Hippocampal formation (tissue), 2 donors: ENCODE data around the gene MBTD1.
"Not testable (repeated sequence)": the region's sequence is repeated elsewhere in the genome, so short reads cannot be mapped to it uniquely, and the experiment has no call there.

Experiments
- DNase-seq, 2 donors: peaks; one replicate each; lab custom pipeline; 2025; lab: John Stamatoyannopoulos, UW

Gene MBTD1

GRCh38 chr17:51259564-51260236, at the start of gene MBTD1:
MBTD1 (minus strand) TSS chr17:51260049; CDS start chr17:51225161, 34,888 bp downstream.
- peak; percentile 96 to 99 for DNase-seq

DNA sequence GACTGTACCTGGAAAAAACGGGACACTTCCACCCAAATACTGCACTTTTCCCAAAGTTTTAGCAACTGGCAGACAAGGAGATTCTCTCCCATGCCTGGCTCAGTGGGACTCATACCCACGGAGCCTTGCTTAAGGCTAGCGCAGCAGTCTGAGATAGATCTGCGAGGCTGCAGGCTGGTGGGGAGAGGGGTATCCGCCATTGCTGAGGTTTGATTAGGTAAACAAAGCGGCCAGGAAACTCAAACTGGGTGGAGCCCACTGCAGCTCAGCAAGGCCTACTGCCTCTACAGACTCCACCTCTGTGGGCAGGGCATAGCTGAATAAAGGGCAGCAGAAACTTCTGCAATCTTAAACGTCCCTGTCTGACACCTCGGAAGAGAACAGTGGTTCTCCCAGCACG, 45.3 kb upstream of the MBTD1 start:
- no peak for DNase-seq

GRCh38 chr17:51299859-51300258, 40.0 kb upstream of the MBTD1 start:
- no peak for DNase-seq

DNA sequence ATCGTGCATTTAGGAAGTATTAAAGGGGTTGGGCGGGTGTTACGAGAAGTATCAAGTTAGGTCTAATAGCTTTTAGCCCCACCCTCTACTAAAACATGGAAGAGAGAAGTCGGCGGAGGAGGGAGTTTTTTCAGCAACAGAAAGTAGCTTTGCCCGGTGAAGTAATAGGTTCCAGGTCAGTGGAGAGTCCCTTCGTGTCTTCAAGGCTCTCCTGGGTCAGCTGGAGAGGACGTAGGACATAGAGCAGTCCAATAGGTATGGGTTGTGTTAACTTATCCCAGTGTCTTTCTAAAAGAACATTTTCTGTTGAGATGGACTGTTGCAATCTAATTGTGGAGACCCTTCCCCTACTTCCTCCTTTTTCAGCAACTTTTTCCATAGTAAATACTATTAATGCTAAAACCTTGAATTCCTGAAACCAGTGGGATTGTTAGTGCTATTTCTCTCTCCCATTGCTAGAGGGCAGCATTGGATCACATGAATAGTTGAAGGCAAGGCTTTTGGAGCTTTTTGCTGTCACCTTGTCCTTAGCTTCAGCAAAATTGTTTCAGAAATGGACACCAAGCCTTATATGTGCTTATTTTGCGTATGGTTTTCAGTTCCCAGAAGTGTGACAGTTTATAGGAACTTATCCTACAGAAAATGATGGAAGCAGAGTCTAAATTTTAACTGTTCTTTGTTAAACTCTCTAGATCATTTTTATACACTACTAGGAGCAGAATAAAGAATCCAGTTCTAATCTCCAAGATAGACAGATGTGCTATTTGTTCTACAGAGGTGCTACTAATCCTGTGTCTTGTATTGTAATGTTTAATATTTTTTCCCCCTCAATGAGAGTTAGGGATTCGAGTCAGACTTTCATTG, 38.9 kb upstream of the MBTD1 start:
- peak; percentile 3 to 71 for DNase-seq

- not testable (repeated sequence) for DNase-seq
Observed at GRCh38 chr17:51294338-51294737, 34.5 kb upstream of the MBTD1 start.

DNA sequence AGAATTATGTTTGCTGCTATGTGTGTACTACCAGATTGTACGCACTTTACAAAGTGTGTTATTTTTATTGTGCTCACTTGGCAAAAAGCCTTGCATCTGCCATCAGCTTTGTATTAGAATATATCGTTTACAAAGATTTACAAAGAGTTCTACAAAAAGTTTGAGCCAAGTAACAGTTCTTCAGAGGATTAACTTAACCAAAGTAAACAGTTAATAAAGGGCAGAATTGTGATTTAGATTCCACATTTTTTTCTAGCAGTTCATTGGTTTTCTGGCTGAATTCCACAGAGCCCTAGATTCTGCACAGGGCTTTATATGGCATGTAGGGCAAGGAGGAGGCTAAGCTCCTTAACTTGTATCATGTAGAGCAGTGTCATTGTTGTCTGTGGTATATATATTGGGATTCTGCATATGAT, 29.9 kb upstream of the MBTD1 start:
- DNase-seq, result no peak

GRCh38 chr17:51287412-51287811, 27.6 kb upstream of the MBTD1 start:
- no peak for DNase-seq

DNA sequence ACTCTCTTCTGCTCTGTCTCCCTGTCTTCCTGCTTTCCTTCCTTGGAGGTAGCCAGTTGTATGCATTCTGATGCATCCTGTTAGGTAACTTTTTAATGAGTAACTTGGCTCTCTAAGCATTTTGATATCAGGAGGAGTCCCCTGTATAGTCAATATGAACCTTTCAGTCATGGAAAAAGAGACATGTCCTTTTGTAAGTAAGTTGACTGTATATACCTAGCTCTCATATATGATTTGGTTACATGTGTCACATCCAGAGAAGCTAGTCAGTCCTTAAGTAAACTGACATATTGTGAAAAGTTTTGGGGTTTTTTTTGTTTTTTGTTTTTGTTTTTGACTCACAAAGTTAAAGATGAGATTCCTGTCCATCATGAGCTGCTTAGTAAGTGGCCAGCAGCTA, 19.3 kb upstream of the MBTD1 start:
- DNase-seq, result no peak

- DNase-seq, result no peak
Observed at GRCh38 chr17:51275381-51275780, 15.5 kb upstream of the MBTD1 start.

GRCh38 chr17:51272812-51273211, 13.0 kb upstream of the MBTD1 start:
- DNase-seq, result no peak

GRCh38 chr17:51270636-51271035, 10.8 kb upstream of the MBTD1 start:
- no peak for DNase-seq

- no peak for DNase-seq
Observed at GRCh38 chr17:51269991-51270390, 10.1 kb upstream of the MBTD1 start.

DNA sequence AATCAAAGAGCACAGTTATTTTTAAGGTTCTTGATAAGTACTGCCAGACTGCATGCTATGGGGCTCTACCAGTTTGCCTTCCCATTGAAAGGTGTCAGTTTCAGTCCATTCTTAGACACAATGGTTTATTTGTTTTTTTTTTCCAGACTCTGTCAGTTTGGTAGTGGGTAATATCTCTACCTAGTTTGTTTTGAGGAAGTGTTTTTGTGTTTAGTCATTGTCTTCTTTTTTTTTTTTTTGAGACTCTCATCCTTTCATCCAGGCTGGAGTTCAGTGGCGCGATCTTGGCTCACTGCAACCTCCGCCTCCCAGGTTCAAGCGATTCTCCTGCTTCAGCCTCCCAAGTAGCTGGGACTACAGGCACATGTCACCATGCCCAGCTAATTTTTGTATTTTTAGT, 4.6 kb upstream of the MBTD1 start:
- DNase-seq, result not testable (repeated sequence)

DNA sequence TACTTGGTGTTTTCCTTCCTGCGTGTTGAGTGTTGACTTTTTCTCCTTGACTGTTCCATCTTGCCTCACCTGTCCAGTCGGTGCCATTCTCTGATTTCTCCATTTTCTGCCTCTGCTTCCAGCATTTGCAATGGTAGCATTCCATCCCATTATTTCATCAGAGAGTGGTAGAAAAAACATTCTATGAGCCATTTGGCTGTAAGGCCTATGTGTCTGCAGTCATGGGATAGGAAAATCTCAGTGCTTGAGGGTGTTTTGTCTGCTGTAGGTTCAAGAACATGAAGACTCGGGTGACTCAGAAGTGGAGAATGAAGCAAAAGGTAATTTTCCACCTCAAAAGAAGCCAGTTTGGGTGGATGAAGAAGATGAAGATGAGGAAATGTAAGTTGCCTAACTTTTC, 3.2 kb upstream of the MBTD1 start:
- no peak for DNase-seq

DNA sequence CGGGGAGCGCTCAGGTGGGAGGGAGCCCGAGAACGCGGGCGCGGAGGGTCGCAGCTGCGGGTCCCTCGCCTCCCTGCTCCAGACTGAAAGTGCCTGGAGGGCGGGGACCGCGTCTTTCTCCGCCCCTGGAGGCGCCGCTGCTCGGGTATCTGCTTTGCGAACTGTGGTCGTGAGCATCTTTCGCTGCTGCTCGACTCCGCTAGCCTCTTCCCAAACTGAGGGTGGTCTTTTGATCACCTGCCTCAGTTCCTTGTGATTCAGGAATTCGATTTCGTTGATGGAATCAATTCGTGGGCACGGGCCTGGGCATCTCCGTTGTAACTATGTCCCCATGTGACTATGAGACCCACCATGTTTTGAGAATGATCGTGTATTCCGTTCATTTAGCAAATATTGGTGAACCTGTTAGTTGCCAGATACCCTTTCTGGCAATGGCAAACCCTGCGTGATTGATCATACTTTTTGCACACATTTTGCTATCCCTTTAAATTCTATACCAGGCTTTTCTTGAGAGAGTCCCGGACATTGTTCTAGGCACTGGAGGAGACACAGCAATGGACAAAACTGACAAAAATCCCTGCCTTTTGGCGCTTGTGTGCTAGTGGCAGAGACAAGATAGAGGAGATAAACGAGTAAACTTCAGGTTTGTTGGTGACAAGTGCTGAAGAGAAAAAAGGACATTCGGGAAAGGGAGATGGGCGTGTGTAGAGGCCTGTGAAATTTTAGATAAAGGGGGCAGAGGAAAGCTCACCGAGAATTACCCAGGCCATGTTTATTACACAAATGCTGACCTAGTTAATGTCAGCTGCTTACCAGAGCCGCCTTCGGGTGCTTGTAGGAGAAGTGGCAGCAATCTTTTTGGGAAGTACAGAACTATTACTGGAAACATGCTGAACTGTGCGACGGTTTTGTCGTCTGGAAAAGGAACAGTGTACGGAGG, 1.4 kb upstream of the MBTD1 start:
- DNase-seq, result peak; percentile 23 to 38

- DNase-seq, result peak; percentile 96 to 99
Observed at GRCh38 chr17:51260237-51261023, 581 bp upstream of the MBTD1 start, which contains the start of gene UTP18. UTP18 (plus strand) TSS chr17:51260546; CDS start chr17:51260585, 39 bp downstream.

DNA sequence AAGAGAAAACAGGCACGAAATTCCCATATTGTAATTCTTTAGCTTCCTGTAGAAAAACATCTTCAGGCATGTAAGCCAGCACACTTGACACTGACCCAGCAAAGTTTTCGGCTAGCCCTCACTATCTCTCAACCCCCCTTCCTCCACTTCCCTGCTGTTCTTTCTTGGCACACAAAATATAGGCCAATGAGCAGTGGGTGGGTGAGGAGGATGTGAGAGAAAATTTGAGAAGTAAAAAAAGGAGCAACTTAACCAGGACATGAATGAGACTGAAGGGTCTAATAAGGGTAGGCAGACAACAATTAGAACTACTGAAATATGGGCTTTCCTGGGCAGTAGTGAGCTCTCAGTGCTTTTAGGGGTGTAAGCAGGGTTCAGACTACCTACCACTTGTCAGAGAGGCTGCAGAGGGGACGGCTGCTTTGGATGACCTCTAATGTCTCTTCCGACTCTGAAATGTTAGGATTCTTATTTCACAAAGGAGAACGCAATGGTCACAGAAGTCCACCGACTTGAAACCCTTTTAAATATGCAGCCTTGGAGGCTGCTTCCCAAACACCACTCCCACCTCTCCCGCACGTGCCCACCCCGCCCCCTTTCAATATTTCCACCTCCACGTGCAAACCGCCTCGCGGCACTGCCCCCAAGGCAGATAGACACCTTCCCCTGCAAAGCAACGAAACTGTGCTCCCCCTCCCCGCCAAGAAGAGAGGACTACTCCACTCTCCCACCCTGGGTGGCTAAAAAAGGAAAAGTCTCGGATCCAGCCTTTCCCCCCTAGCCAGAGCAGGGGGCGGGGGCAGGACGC, 889 bp downstream of the MBTD1 start:
- DNase-seq, result peak in 1 of 2 donors; percentile 3

GRCh38 chr17:51257150-51258081, 2.4 kb downstream of the MBTD1 start:
- no peak for DNase-seq

GRCh38 chr17:51256101-51256500, 3.7 kb downstream of the MBTD1 start:
- DNase-seq, result no peak
